H9 (cell line): ENCODE measurements around the gene TSPEAR. TPM values are rescaled to one million over a fixed set of nuclear protein-coding genes. Genes with fewer than 3 reads are reported as not detected.
A peak's percentile ranks its signal among the peaks of the same experiment; 100 is the strongest.

Experiments
- DNase-seq: peaks from one replicate; pipeline ENCODE4 v3.0.0-alpha.2; 2017
- H2AFZ ChIP-seq: one replicate; pipeline ENCODE4 v1.6.1; 2013; ENCODE audit warnings: mild to moderate bottlenecking, low read length, control low read depth, moderate library complexity
- H2AK5ac ChIP-seq: 2 replicates; pipeline ENCODE4 v1.6.1; 2013; ENCODE audit warnings: low read length, control low read depth, mixed read lengths; ENCODE audit not compliant: insufficient read length
- H2BK120ac ChIP-seq: one replicate; pipeline ENCODE4 v1.6.1; 2013; ENCODE audit warnings: low read depth, mild to moderate bottlenecking, low read length, control low read depth, inconsistent platforms; ENCODE audit not compliant: poor library complexity, severe bottlenecking
- H2BK12ac ChIP-seq: 2 replicates; pipeline ENCODE4 v1.6.1; 2013; ENCODE audit warnings: low read length, control low read depth, mixed read lengths, low read depth; ENCODE audit not compliant: insufficient read length
- H2BK15ac ChIP-seq: 2 replicates; pipeline ENCODE4 v1.6.1; 2013; ENCODE audit warnings: low read depth, low read length, control low read depth
- H2BK20ac ChIP-seq: one replicate; pipeline ENCODE4 v1.6.1; 2013; ENCODE audit warnings: low read depth, mild to moderate bottlenecking, low read length, control low read depth, inconsistent platforms; ENCODE audit not compliant: poor library complexity, severe bottlenecking
- H2BK5ac ChIP-seq: 2 replicates; pipeline ENCODE4 v1.6.1; 2013; ENCODE audit warnings: low read length, control low read depth, mixed read lengths; ENCODE audit not compliant: insufficient read length
- H3K14ac ChIP-seq: 2 replicates; pipeline ENCODE4 v1.6.1; 2013; ENCODE audit warnings: low read length, control low read depth; ENCODE audit not compliant: insufficient read depth
- H3K18ac ChIP-seq: 2 replicates; pipeline ENCODE4 v1.6.1; 2013; ENCODE audit warnings: low read depth, mild to moderate bottlenecking, mixed read lengths, low read length, control low read depth; ENCODE audit not compliant: insufficient read length
- H3K23ac ChIP-seq: 2 replicates; pipeline ENCODE4 v1.6.1; 2013; ENCODE audit warnings: low read length, control low read depth, mixed read lengths, low read depth; ENCODE audit not compliant: insufficient read length
- H3K23me2 ChIP-seq: 2 replicates; pipeline ENCODE4 v1.6.1; 2013; ENCODE audit warnings: low read depth, mild to moderate bottlenecking, mixed read lengths, low read length, control low read depth; ENCODE audit not compliant: insufficient read length, poor library complexity, severe bottlenecking
- H3K27ac ChIP-seq: 2 replicates; pipeline ENCODE4 v1.5.1; 2013; ENCODE audit warnings: low read length, control low read depth, mixed read lengths, low read depth; ENCODE audit not compliant: insufficient read length
- H3K27me3 ChIP-seq: 2 replicates; pipeline ENCODE4 v1.6.1; 2013; ENCODE audit warnings: low read length, control low read depth, inconsistent platforms; ENCODE audit not compliant: insufficient read depth
- H3K4ac ChIP-seq: 2 replicates; pipeline ENCODE4 v1.6.1; 2013; ENCODE audit warnings: low read depth, mild to moderate bottlenecking, control low read depth, inconsistent platforms, low read length, moderate library complexity
- H3K4me1 ChIP-seq: 2 replicates; pipeline ENCODE4 v1.6.1; 2013; ENCODE audit warnings: low read length, control low read depth, inconsistent platforms; ENCODE audit not compliant: insufficient read depth
- H3K4me2 ChIP-seq: 2 replicates; pipeline ENCODE4 v1.6.1; 2013; ENCODE audit warnings: low read length, control low read depth, mixed read lengths; ENCODE audit not compliant: insufficient read length, insufficient read depth
- H3K56ac ChIP-seq: 2 replicates; pipeline ENCODE4 v1.6.1; 2013; ENCODE audit warnings: low read depth, mild to moderate bottlenecking, mixed read lengths, low read length, control low read depth; ENCODE audit not compliant: insufficient read length
- H3K79me1 ChIP-seq: 2 replicates; pipeline ENCODE4 v1.6.1; 2013; ENCODE audit warnings: low read depth, mild to moderate bottlenecking, moderate library complexity, low read length, control low read depth, inconsistent platforms; ENCODE audit not compliant: insufficient read depth, poor library complexity, severe bottlenecking
- H3K79me2 ChIP-seq: 2 replicates; pipeline ENCODE4 v1.6.1; 2013; ENCODE audit warnings: low read length, control low read depth, inconsistent platforms; ENCODE audit not compliant: insufficient read depth
- H3K9ac ChIP-seq: 2 replicates; pipeline ENCODE4 v1.6.1; 2013; ENCODE audit warnings: low read length, control low read depth, mixed read lengths; ENCODE audit not compliant: insufficient read length; ENCODE audit errors: extremely low read depth
- H3K9me3 ChIP-seq: one replicate; pipeline ENCODE4 v1.6.1; 2013; ENCODE audit warnings: low read depth, low read length, inconsistent platforms; ENCODE audit not compliant: control insufficient read depth
- H3T11ph ChIP-seq: one replicate; pipeline ENCODE4 v1.6.1; 2013; ENCODE audit warnings: mild to moderate bottlenecking, low read length, control low read depth, inconsistent platforms
- H4K20me1 ChIP-seq: one replicate; pipeline ENCODE4 v1.6.1; 2013; ENCODE audit not compliant: control insufficient read depth, insufficient read length, insufficient read depth
- H4K5ac ChIP-seq: 2 replicates; pipeline ENCODE4 v1.6.1; 2013; ENCODE audit warnings: low read depth, mild to moderate bottlenecking, mixed read lengths, low read length, control low read depth; ENCODE audit not compliant: insufficient read length
- H4K8ac ChIP-seq: replicated peaks from 2 replicates; pipeline ENCODE4 v1.6.1; 2013; ENCODE audit warnings: low read length, control low read depth, mixed read lengths, low read depth; ENCODE audit not compliant: insufficient read length
- H4K91ac ChIP-seq: 2 replicates; pipeline ENCODE4 v1.6.1; 2013; ENCODE audit warnings: low read depth, mild to moderate bottlenecking, moderate library complexity, mixed read lengths, low read length, control low read depth; ENCODE audit not compliant: insufficient read length
- H3K27ac Mint-ChIP-seq, 3 experiments: 2 replicates in 2 of 3; 3 replicates in 1 of 3; pipeline ENCODE4 v1.8.0; 2020 to 2021; ENCODE audit warnings: mixed read lengths in 3 of 3, mild to moderate bottlenecking in 1 of 3, moderate library complexity in 1 of 3
- H3K27me3 Mint-ChIP-seq: 2 replicates; pipeline ENCODE4 v1.8.0; 2021; ENCODE audit warnings: low read depth, mild to moderate bottlenecking, moderate library complexity, mixed read lengths
- H3K36me3 Mint-ChIP-seq, 3 experiments: 2 replicates in 2 of 3; 3 replicates in 1 of 3; pipeline ENCODE4 v1.8.0; 2020 to 2021; ENCODE audit warnings: low read depth in 3 of 3, mixed read lengths in 3 of 3; ENCODE audit not compliant: insufficient read depth in 1 of 3
- H3K4me1 Mint-ChIP-seq, 2 experiments: 2 replicates each; pipeline ENCODE4 v1.8.0; 2020; ENCODE audit warnings: mixed read lengths in 2 of 2
- H3K4me3 Mint-ChIP-seq, 2 experiments: 2 replicates in 1 of 2; 3 replicates in 1 of 2; pipeline ENCODE4 v1.8.0; 2020 to 2021; ENCODE audit warnings: mild to moderate bottlenecking in 2 of 2, mixed read lengths in 2 of 2, moderate library complexity in 1 of 2
- H3K9me3 Mint-ChIP-seq, 2 experiments: 2 replicates in 1 of 2; 3 replicates in 1 of 2; pipeline ENCODE4 v1.8.0; 2020; ENCODE audit warnings: mild to moderate bottlenecking in 2 of 2, mixed read lengths in 2 of 2, moderate library complexity in 1 of 2
- WGBS: extraction: QIAGEN DNeasy Blood & Tissue Kit; methylation state at CpG from one replicate; pipeline ENCODE4 v1.1.7; 2013; ENCODE audit warnings: missing lambda C conversion rate, low lambda C conversion rate, mixed read lengths; ENCODE audit not compliant: insufficient read length; ENCODE audit errors: extremely low coverage; 5-methylcytosine and 5-hydroxymethylcytosine counted together
- total RNA-seq: library from RNA; stranded (reverse); gene quantifications from 2 replicates; pipeline ENCODE4 v1.2.1, GENCODE V29; 2021
- TF ChIP-seq, protein P1 (sequence below): fragments of 200-600 bp; sonication (generic); conservative IDR thresholded peaks from 3 replicates; pipeline ENCODE4 v1.8.0; 2021; ENCODE audit warnings: antibody characterized with exemption, mild to moderate bottlenecking

TSPEAR gene
- total RNA-seq, 1 experiment from 2014 or later, result 1.3 TPM

GRCh38 chr21:44657635-44658540 lies 53.5 kb downstream of the TSPEAR start, which contains the start of gene KRTAP12-3:
Gene KRTAP12-3 (plus strand): TSS chr21:44657932. CDS start chr21:44657980, 48 bp downstream.
- no peaks in the 10 kb centered on the region for H4K20me1 ChIP-seq
- WGBS, result no CpG with 5 or more reads among the region's 26 CpGs

More at GRCh38 chr21:44657635-44658540, 53.5 kb downstream of the TSPEAR start, which contains the start of gene KRTAP12-3:
- Histone ChIP-seq H3T11ph (no peak within 1 kb of the TSS), H2BK5ac (no peak within 1 kb of the TSS), H3K4me2 (no peak within 1 kb of the TSS), H2BK15ac (no peak within 1 kb of the TSS), H3K9ac (no peak within 1 kb of the TSS), H2BK20ac (no peak within 1 kb of the TSS), H3K23me2 (no peaks in the 10 kb centered on the region), H3K9me3 (no peaks in the 10 kb centered on the region), H3K14ac (no peak within 1 kb of the TSS), H3K79me1 (no peaks in the 10 kb centered on the region), H3K4me1 (no peaks in the 10 kb centered on the region), H3K27ac (no peak within 1 kb of the TSS), H4K8ac (no peak within 1 kb of the TSS), H2BK12ac (no peak within 1 kb of the TSS), H3K18ac (no peak within 1 kb of the TSS), H3K79me2 (no peaks in the 10 kb centered on the region), H3K27me3 (no peaks in the 10 kb centered on the region), H3K23ac (no peak within 1 kb of the TSS), H2AFZ (no peak within 1 kb of the TSS), H4K5ac (no peak within 1 kb of the TSS), H2BK120ac (no peak within 1 kb of the TSS), H3K56ac (no peak within 1 kb of the TSS), H2AK5ac (no peak within 1 kb of the TSS), H3K4ac (no peak within 1 kb of the TSS), H4K91ac (no peak within 1 kb of the TSS)
- peak within 1 kb of the TSS in 1 of 3 experiments; percentile 28; a peak in 1 of 7 replicates for H3K27ac Mint-ChIP-seq
- no peak within 1 kb of the TSS; a peak in 1 of 5 replicates for H3K4me3 Mint-ChIP-seq
- peaks cover 12 to 15% of the 10 kb centered on the region in 2 experiments; a peak in 4 of 5 replicates for H3K9me3 Mint-ChIP-seq
- DNase-seq, result peak; percentile 16
- peaks cover 17% of the 10 kb centered on the region for H3K27me3 Mint-ChIP-seq
- TF ChIP-seq, protein P1, sequence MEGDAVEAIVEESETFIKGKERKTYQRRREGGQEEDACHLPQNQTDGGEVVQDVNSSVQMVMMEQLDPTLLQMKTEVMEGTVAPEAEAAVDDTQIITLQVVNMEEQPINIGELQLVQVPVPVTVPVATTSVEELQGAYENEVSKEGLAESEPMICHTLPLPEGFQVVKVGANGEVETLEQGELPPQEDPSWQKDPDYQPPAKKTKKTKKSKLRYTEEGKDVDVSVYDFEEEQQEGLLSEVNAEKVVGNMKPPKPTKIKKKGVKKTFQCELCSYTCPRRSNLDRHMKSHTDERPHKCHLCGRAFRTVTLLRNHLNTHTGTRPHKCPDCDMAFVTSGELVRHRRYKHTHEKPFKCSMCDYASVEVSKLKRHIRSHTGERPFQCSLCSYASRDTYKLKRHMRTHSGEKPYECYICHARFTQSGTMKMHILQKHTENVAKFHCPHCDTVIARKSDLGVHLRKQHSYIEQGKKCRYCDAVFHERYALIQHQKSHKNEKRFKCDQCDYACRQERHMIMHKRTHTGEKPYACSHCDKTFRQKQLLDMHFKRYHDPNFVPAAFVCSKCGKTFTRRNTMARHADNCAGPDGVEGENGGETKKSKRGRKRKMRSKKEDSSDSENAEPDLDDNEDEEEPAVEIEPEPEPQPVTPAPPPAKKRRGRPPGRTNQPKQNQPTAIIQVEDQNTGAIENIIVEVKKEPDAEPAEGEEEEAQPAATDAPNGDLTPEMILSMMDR, result no peak
- H3K36me3 Mint-ChIP-seq, result peaks cover 2 to 15% (median 8%) of the 10 kb centered on the region in 3 experiments; a peak in 6 of 7 replicates
- H3K4me1 Mint-ChIP-seq, result peaks cover 32 to 41% of the 10 kb centered on the region in 2 experiments
